Measurements from ENCODE around the gene FKBP14. TPM values are rescaled to one million over a fixed set of nuclear protein-coding genes. Genes with fewer than 3 reads are reported as not detected.

Gene FKBP14
- total RNA-seq, 6 experiments from 2014 or later = 60.0 to 73.0 (median 64.4) TPM

DNA sequence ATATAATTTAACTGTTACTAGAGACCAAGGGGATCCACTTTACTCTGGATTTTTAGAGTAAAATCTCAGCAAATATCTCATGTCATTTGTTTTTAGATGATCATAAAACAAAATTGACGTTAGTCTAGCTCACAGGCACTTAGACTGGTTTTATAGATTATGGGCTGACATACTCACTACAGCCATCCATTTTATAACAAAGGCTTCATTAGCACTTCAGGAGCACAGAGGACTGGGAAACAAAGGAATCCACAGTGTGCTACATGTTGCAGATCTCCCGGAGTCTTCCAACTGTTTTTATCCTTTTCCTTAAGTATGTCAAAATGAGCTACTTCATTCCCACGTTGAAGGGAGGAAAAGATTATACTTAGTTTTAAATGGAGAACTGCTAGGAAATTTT, 21.0 kb downstream of the FKBP14 start:
- H3K4me3 Mint-ChIP-seq = no peak overlapping the region
- H3K4me1 Mint-ChIP-seq (ENCODE audit: low read depth) = peaks cover 14% of the 10 kb centered on the region
- DNase-seq = no peak
- TF ChIP-seq, protein P1, sequence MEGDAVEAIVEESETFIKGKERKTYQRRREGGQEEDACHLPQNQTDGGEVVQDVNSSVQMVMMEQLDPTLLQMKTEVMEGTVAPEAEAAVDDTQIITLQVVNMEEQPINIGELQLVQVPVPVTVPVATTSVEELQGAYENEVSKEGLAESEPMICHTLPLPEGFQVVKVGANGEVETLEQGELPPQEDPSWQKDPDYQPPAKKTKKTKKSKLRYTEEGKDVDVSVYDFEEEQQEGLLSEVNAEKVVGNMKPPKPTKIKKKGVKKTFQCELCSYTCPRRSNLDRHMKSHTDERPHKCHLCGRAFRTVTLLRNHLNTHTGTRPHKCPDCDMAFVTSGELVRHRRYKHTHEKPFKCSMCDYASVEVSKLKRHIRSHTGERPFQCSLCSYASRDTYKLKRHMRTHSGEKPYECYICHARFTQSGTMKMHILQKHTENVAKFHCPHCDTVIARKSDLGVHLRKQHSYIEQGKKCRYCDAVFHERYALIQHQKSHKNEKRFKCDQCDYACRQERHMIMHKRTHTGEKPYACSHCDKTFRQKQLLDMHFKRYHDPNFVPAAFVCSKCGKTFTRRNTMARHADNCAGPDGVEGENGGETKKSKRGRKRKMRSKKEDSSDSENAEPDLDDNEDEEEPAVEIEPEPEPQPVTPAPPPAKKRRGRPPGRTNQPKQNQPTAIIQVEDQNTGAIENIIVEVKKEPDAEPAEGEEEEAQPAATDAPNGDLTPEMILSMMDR (IDR thresholded peaks at IDR 0.05) = no peak
- no peaks in the 10 kb centered on the region for H3K36me3 Mint-ChIP-seq (ENCODE audit: low read depth)
- H3K27me3 Mint-ChIP-seq (ENCODE audit: insufficient read depth) = no peaks in the 10 kb centered on the region
- no peak overlapping the region for H3K27ac Mint-ChIP-seq
- H3K9me3 Mint-ChIP-seq = no peaks in the 10 kb centered on the region

DNA sequence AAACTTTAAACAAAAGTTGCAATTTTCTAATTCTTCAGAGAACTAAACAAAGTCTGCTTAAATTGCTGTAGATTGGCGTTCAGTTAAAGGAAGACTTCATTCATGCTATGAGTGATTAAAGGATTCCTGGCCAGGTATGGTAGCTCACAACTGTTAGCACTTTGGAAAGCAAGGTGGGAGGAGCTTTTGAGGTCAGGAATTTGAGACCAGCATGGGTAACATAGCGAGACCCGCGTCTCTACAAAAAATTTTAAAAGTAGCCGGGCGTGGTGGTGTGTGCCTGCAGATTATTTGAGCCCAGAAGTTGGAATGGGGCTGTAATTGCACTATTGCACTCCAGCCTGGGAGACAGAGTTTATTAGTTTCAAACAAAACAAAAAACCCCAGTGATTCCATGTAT, 23.4 kb downstream of the FKBP14 start:
- no peaks in the 10 kb centered on the region for H3K27me3 Mint-ChIP-seq (ENCODE audit: insufficient read depth)

GRCh38 chr7:30001998-30002397, 24.5 kb downstream of the FKBP14 start:
- Mint-ChIP-seq H3K4me1 (ENCODE audit: low read depth) (peaks cover 19% of the 10 kb centered on the region), H3K27me3 (ENCODE audit: insufficient read depth) (no peaks in the 10 kb centered on the region), H3K9me3 (peaks cover 1% of the 10 kb centered on the region; the same call in 1 of the 2 replicates), H3K27ac (no peak overlapping the region), H3K36me3 (ENCODE audit: low read depth) (peaks cover 5% of the 10 kb centered on the region), H3K4me3 (no peak overlapping the region)
- TF ChIP-seq, protein P1 (IDR thresholded peaks at IDR 0.05) = no peak
- DNase-seq = no peak

More for the DNA sequence above, 23.4 kb downstream of the FKBP14 start:
- Mint-ChIP-seq H3K4me3 (no peak overlapping the region), H3K4me1 (ENCODE audit: low read depth) (peaks cover 19% of the 10 kb centered on the region), H3K36me3 (ENCODE audit: low read depth) (no peaks in the 10 kb centered on the region; the same call in 1 of the 2 replicates), H3K27ac (no peak overlapping the region), H3K9me3 (no peaks in the 10 kb centered on the region)
- DNase-seq = no peak
- TF ChIP-seq, protein P1 (IDR thresholded peaks at IDR 0.05) = no peak

GRCh38 chr7:29998489-29998888, 28.0 kb downstream of the FKBP14 start:
- Mint-ChIP-seq H3K36me3 (ENCODE audit: low read depth) (peaks cover 14% of the 10 kb centered on the region), H3K4me3 (no peak overlapping the region), H3K4me1 (ENCODE audit: low read depth) (peaks cover 33% of the 10 kb centered on the region), H3K27me3 (ENCODE audit: insufficient read depth) (no peaks in the 10 kb centered on the region), H3K27ac (no peak overlapping the region), H3K9me3 (peaks cover 9% of the 10 kb centered on the region)
- TF ChIP-seq, protein P1 (IDR thresholded peaks at IDR 0.05) = no peak
- no peak for DNase-seq

DNA sequence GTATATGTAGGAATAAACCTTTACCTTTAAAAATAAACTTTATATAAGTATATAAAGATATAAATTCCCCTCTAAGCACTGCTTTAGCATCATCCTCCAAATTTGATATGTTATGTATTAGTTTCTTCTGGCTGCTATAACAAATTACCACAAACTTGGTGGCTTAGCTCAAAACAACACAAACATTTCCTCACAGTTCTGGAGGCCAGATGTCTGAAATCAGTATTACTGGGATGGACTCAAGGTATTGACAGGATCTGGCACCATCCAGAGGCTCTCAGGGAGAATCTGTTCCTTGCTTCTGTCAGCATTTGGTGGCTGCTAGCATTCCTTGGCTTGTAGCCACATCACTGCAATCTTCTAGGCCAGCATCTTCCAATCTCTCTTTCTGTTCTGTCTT, 30.2 kb downstream of the FKBP14 start:
- TF ChIP-seq, protein P1 (IDR thresholded peaks at IDR 0.05) = no peak
- no peak for DNase-seq
- no peak overlapping the region for H3K4me3 Mint-ChIP-seq

GRCh38 chr7:29995652-29996051, 30.9 kb downstream of the FKBP14 start:
- peaks cover 25% of the 10 kb centered on the region for H3K4me1 Mint-ChIP-seq (ENCODE audit: low read depth)
- H3K36me3 Mint-ChIP-seq (ENCODE audit: low read depth) = peaks cover 17% of the 10 kb centered on the region
- H3K27ac Mint-ChIP-seq = no peak overlapping the region
- H3K4me3 Mint-ChIP-seq = no peak overlapping the region
- no peak for DNase-seq
- no peaks in the 10 kb centered on the region for H3K27me3 Mint-ChIP-seq (ENCODE audit: insufficient read depth)
- TF ChIP-seq, protein P1 (IDR thresholded peaks at IDR 0.05) = no peak
- peaks cover 14% of the 10 kb centered on the region for H3K9me3 Mint-ChIP-seq

More for the DNA sequence above, 30.2 kb downstream of the FKBP14 start:
- Mint-ChIP-seq H3K27ac (no peak overlapping the region), H3K9me3 (peaks cover 14% of the 10 kb centered on the region), H3K4me1 (ENCODE audit: low read depth) (peaks cover 27% of the 10 kb centered on the region), H3K36me3 (ENCODE audit: low read depth) (peaks cover 17% of the 10 kb centered on the region), H3K27me3 (ENCODE audit: insufficient read depth) (no peaks in the 10 kb centered on the region)
